GM12864 (cell line): ENCODE results near the gene SERAC1.
"Not testable (repeated sequence)": the region's sequence is repeated elsewhere in the genome, so short reads cannot be mapped to it uniquely, and the experiment has no call there.

Source experiments
- DNase-seq: peaks from one replicate; pipeline ENCODE4 v3.0.0-alpha.2; 2011; ENCODE audit warnings: low read depth
- H3K4me3 ChIP-seq: 2 replicates; pipeline ENCODE4 v1.5.1; 2011; ENCODE audit warnings: mild to moderate bottlenecking, low read depth, low read length, control low read depth
- TF ChIP-seq, protein P1 (sequence below): IDR thresholded peaks from 2 replicates; pipeline ENCODE4 v1.5.1; 2011; ENCODE audit warnings: low read depth, mild to moderate bottlenecking, moderate library complexity, low read length, control low read depth, inconsistent platforms; ENCODE audit errors: missing control alignments

The SERAC1 gene

DNA sequence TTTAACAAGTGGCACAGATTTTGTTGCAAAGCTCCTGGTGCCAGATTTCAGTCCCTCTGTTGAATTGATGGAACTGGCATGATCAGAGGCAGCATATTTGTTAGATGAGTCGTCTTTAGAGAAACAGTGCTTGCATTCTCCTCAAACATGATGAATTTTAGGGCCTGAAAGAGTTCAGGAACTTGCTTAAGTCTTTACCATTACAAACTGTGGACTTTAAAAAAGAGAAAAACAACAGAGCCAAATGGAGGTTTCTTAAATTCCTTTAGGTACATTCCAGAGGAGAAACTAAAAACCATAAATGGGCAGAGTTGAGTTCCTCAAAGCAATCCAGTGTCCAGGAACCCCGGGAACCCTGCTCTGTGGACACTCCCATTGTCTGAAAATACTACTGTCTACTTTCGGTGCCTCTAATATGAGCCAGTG lies 2.6 kb upstream of the SERAC1 start:
- no peak overlapping the region for H3K4me3 ChIP-seq
- DNase-seq: no peak

DNA sequence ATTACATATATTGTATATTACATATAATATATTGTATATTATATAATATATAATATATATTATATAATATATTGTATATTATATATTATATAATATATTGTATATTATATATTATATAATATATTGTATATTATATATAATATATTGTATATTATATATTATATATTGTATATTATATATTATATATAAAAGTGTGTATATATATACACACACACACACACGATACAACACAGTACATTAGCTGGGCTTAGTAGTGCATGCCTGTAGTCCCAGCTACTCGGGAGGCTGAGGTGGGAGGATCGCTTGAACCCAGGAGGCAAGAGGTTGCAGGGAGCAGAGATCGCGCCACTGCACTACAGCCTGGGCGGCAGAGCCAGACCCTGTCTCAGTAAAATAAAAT lies 1.6 kb upstream of the SERAC1 start:
- DNase-seq, H3K4me3 ChIP-seq: not testable (repeated sequence)

More for the DNA sequence above, 2.6 kb upstream of the SERAC1 start:
- TF ChIP-seq, protein P1, sequence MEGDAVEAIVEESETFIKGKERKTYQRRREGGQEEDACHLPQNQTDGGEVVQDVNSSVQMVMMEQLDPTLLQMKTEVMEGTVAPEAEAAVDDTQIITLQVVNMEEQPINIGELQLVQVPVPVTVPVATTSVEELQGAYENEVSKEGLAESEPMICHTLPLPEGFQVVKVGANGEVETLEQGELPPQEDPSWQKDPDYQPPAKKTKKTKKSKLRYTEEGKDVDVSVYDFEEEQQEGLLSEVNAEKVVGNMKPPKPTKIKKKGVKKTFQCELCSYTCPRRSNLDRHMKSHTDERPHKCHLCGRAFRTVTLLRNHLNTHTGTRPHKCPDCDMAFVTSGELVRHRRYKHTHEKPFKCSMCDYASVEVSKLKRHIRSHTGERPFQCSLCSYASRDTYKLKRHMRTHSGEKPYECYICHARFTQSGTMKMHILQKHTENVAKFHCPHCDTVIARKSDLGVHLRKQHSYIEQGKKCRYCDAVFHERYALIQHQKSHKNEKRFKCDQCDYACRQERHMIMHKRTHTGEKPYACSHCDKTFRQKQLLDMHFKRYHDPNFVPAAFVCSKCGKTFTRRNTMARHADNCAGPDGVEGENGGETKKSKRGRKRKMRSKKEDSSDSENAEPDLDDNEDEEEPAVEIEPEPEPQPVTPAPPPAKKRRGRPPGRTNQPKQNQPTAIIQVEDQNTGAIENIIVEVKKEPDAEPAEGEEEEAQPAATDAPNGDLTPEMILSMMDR: no peak

DNA sequence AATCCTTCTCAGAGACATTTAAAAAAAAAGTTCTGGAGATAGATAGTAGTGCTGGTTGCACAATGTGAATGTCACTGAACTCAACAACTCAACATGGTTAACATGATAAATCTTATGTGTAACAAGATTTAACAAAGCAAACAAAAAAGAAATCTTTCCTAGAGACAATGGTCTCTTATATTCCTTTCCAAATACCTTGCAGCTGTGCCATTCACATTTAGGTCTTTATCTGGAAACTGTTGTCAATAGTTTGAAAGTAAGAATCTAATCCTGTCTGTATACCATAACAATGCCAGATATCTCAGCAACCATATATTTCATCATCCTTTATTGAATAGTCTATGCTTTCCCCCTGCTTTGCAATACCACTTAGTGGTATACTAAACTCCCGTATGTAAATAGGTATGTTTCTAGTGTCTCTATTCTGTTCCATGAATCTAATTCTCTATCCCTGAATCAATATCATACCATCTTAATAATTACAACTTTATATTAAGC lies 2.1 kb downstream of the SERAC1 start:
- TF ChIP-seq, protein P1: no peak
- no peak overlapping the region for H3K4me3 ChIP-seq
- DNase-seq: no peak

DNA sequence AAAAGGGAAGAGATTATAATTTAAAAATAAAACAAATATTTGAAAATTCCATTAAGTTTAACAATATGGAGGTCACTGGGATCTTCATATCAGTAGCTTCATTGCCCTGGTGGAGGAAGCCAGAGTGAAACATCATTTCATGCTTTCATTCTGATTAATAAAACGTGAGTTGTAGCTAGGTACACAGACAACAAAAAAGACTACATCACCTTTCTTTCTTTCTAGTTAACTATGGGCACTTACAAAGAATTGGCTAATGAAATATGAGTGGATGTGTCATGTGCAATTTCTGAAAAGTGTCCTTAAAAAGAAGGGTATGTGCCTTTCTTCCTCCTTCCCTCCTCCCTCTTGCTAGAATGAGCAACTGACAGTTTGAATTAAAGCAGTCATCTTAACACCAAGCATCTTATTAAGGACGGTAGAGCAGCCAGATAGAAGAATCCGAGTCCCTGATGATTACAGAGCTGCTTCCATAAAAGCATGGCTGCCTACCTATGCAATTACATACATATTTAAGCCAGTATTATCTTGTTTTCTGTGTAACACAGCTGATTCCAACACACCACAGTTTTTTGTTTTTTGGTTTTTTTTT lies 3.4 kb downstream of the SERAC1 start:
- DNase-seq: no peak
- no peak overlapping the region for H3K4me3 ChIP-seq
- TF ChIP-seq, protein P1: no peak

DNA sequence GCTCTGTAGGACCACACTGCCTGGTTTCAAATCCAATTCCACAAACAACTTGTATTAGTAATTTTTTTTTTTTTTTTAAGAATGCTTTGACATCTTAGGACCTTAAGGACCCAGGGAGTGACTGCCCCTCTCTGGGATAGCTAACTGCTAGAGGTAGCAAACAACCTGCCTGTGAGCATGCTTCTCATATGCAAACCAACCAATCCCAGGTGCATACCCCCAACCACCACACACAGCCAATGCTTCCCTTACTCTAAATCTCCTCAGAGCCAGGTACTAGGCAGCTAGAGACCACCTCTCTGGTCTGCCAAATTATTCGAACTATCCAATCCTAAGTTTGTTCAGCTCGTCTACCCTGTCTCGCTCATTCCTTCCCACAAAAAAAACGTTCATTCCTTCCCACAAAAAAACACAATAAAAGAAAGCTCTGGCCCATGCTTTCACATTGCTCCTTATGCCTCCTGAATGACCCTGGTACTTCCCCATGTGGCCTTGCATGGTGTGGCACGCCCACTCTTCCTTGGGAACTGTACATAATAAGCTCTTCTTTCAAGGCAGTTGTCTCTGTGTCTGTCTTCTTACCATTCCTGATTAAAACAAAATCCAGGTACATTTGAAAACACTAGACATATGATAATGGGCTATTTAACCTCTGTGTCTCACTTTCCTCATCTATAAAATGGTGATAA lies 6.4 kb downstream of the SERAC1 start:
- no peak for DNase-seq
- no peak overlapping the region for H3K4me3 ChIP-seq
- TF ChIP-seq, protein P1: no peak

DNA sequence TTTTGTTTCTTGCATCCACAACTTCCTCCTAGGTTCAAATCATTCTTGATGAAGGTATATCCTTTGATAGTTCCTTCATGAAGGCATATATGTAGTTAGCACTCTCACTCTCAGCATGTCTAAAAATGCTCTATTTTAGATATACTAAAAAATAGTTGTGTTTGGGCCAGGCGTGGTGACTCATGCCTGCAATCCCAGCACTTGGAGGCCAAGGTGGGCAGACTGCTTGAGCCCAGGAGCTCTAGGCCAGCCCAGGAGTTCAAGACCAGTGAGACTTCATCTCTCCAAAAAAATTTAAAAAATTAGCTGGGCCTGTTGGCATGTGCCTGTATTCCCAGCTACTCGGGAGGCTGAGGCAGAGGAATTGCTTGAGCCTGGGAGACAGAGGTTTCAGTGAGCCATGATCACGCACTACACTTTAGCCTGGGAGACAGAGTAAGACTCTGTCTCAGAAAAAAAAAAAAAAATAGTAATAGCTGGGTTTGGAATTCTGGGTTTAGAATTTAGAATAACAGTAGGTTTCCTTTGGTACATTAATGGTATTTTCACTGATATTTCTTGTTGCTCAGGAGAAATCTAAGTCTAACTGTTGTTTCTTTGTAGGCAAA lies 7.0 kb downstream of the SERAC1 start:
- TF ChIP-seq, protein P1: no peak
- DNase-seq: no peak
- no peak overlapping the region for H3K4me3 ChIP-seq

DNA sequence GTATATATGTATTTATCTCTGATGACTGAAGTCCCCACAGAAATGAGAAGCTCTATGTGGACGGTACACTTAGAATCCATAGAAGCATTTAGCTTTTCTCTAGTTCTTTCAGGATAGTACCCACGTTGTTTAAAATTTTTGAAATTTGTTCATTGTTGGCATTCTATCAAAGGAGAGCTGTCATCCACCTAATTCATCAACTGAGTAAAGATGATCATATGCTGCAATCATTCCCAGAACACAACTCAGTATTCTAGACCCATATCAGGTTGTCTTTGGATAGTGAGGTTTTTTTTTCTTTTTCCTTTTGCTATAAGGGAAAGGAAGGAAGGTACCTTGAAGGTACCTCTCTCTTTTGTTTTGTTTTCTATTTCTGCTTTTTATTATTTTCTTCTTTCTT lies 9.3 kb downstream of the SERAC1 start:
- DNase-seq: no peak
- TF ChIP-seq, protein P1: no peak
- no peak overlapping the region for H3K4me3 ChIP-seq
